ENCODE measurements around the gene RASA3.
"Not testable (repeated sequence)": the region's sequence is repeated elsewhere in the genome, so short reads cannot be mapped to it uniquely, and the experiment has no call there.

Gene RASA3

GRCh38 chr13:114077099-114077932 lies 55.1 kb downstream of the RASA3 start:
- no peak for DNase-seq

DNA sequence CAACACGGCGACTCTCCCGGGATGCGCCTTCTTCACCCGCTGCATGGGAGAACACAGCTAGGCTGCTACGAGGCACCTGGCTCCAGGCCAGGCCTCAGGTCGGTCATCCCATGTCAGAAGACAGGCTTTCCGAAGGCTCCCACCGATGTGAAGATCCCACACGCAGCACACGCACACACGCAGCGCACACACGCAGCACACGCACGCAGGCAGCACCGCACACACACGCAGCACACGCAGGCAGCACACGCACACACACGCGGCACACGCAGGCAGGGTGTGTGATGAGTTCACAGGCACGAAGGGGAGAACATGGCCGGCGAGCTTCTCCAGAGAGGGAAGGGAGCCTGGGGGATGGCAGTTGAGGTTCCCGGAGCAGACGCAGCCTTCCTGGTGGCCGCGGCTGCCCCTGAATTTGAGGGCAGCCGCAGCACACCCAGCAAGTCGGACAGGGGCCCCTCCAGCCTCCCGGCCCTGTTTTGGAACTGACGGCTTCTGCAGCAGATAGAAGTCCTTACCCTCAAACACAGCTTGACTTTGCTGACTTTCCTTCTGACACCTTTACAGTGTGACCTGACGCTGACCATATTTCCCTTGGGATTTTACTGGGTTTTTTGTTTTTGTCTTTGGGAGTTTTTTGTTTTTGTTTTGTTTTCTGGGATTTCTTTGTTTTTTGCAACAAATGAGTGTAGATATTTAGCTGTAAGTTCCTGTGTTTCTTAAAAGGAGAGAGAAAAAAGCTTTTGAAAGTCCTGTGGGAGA lies 55.9 kb downstream of the RASA3 start:
- no peak for DNase-seq

DNA sequence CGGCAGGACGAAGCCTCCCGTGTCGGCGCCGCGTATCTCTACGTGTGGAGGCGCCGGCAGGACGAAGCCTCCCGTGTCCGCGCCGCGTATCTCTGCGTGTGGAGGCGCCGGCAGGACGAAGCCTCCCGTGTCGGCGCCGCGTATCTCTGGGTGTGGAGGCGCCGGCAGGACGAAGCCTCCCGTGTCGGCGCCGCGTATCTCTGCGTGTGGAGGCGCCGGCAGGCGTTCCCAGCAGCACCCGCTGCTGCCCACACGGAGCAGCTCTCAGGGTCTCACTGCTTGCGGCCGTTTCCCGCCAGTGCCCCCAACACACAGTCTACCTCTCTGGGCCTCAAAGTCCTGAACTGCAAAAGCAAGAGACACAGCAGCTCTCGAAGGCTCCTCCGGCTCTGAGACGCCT lies 56.6 kb downstream of the RASA3 start:
- DNase-seq = not testable (repeated sequence)

GRCh38 chr13:114074671-114075315 lies 57.6 kb downstream of the RASA3 start:
- DNase-seq = no peak

DNA sequence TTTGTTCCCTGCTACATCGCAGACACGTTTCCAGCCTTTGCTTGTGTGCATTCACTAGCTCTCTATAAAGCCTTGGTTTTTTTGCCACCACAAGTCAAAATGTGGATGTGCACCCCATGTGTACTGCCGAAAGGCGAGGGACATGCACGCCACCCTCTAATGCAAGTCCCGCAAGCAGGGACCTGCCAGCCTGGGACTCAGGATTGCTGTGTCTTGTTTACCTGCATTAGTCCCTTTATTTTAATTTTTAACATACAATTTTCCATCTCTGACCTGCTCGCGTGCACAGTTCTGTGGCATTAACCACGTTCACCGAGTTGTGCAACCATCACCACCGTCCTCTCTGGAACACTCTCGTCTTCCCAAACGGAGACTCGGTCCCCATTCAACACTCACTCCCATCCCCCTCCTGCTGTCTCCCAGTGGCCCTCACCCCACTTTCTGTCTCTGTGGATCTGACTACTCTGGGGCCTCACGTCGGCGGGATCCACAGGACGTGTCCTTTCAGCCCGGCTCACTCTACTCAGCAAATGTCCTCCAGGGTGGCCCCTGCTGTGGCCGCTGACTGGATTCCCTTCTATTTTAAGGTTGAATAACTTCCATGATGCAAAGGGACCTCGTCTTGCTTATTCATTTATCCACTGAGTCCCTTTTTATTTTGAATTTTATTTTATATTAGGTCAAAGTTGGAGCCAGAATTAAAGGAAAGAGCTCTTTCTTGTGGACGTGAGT lies 58.4 kb downstream of the RASA3 start:
- no peak for DNase-seq

- no peak for DNase-seq
Measured at GRCh38 chr13:114072421-114072820, 60.0 kb downstream of the RASA3 start.

DNA sequence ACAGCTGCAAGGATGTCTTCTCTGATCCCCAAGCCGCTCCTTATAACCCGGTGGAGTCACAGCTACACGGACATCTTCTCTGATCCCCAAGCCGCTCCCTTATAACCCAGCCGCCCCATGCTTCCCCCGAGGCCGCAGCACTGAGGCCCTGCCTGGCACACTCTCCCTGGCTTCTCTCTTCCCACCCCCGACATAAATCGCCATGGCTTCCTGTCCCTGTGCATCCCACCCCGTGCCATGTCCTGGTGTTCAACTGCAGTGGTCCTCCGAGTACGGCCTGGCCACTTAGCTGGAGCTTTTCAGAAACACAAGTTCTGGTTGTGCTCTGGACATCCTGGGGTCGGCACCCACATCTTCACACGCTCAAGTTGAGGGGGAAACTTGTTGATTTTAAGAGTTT lies 60.4 kb downstream of the RASA3 start:
- no peak for DNase-seq

GRCh38 chr13:114071410-114071809 lies 61.0 kb downstream of the RASA3 start:
- no peak for DNase-seq

DNA sequence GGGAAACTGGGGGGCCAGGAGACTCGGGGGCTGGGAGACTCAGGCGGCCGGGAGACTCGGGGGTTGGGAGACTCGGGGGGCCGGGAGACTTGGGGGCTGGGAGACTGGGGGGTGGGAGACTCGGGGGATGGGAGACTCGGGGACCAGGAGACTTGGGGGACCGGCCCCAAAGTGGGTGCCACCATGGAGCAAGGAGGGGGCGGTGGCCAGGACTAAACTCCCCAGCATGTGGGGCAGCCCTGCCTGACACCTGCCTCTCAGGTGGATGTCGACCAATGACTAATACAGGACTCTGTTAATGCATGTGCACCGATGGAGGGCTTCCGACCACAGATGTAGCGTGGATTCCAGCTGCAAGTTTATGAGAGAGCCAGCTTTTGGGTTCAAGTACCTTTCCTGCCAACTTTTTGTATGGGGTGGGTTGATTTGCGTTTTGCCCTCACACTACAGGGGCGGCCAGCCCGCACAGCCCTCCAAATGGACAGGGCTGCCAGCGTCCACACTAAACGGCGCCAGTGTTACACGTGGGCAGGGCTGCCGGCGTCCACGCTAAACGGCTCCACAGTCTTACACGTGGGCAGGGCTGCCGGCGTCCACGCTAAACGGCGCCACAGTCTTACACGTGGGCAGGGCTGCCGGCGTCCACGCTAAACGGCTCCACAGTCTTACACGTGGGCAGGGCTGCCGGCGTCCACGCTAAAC lies 62.2 kb downstream of the RASA3 start:
- DNase-seq = no peak

DNA sequence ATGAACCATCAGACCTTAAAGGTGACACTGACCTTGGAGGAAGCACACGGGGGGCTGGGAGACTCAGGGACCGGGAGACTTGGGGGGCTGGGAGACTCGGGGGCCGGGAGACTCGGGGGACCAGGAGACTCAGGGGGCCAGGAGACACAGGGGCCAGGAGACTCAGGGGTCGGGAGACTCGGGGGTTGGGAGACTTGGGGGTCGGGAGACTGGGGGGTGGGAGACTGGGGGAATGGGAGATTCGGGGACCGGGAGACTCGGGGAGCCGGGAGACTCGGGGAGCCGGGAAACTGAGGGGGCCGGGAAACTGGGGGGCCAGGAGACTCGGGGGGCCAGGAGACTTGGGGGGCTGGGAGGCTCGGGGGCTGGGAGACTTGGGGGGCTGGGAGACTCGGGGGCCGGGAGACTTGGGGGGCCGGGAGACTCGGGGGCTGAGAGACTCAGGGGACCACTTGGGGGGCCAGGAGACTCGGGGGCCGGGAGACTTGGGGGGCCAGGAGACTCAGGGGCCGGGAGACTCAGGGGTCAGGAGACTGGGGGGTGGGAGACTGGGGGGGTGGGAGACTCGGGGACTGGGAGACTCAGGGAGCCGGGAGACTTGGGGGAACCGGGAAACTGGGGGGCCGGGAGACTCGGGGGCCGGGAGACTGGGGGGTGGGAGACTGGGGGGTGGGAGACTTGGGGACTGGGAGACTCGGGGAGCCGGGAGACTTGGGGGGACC lies 62.9 kb downstream of the RASA3 start:
- no peak for DNase-seq

DNA sequence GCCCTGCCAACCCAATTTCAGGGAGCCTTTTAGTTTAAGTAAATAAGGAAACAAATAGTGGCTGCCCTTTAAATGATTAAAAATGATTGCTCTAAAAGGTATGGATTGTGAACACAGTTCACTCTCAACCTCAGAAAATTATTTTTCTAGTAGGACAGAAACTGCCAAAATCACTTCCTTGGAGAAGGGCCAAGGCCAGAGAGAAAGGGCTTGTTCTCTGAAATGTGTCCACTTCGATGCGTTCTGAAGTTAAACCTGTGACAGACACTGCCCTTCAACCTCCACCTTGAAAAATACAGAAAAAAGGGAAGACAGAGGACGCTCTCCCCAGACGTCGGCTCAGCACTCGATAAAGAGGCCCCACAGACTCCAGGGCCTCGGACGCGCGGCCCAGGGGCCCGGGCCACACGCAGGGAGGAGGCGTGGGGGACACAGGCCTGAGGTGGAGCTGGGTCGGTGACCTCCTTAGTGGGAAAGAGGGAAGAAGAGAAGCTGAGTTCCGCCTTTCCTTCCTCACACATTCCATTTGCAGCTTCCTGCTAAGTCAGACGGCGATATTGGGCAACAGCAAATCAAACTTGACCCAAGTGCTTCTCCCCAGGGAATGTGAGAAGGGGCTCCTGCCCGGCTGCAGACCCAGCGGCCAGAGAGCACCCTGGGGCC lies 63.6 kb downstream of the RASA3 start:
- no peak for DNase-seq

GRCh38 chr13:114067886-114068651 lies 64.4 kb downstream of the RASA3 start:
- no peak for DNase-seq

DNA sequence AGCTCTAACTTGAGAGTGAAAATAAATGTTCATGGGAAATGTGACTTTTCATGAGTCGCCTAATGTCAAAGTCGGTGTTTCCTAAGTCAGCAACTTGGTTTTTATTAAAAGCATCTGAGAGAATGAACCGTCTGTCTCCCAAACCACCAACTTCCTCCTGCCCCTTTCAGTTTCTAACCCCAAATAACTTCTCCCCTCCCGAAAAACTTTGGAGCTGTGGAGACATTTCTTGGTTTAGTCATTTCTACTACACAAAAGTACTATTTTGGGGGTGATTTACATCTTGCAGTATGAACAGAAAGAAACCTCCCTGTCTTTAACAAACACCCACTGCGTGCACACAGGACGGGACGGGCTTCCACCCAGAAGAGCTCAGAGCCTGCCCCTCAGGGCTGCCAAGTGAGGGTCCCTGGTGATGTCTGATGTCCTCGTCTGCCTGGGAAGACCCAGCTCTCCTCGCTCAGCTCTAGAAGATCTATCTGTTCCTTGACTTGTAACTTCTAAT lies 65.0 kb downstream of the RASA3 start:
- DNase-seq = no peak

GRCh38 chr13:114066956-114067355 lies 65.5 kb downstream of the RASA3 start:
- DNase-seq = no peak

DNA sequence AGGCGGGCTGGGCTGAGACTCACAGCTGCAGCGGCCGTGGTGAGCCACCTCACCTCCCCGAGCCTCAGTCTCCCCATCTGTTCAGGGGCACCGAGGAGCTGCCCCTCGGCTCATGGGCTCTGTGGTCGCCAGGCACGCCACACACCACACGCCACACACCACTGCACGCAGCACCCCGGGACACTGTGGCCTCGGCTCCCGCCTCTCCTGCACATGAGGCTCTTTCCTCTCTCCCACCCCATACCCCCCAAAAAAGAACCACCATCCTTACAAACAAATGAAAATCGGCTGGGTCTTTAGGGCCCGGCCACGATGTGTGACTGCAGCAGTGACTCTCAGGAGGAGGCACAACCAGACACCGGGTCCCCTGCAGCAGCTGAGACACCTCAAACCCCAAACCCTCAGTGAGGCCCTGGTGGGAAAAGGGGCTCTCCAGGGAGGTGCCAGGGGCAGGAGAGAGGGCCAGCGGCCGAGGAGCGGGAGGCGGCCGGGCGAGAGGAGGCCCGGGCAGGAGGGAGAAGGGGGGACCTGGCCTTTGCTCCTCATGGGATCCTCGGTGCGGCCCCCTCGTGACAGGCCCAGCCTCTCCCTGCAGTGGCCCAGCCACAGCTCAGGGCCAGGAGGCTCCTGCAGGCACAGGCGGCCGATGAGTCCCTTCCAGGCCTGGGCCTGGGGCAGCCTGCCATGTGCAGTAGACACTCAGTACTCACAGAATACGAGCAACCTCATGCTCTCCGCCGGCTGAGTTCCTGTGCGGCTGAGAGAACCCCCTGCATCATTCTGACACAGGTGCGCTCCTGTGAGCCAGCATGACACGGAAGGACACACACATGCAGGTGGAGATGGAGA lies 66.3 kb downstream of the RASA3 start:
- no peak for DNase-seq

GRCh38 chr13:114065141-114065925 lies 67.1 kb downstream of the RASA3 start:
- DNase-seq = peak; percentile 60

DNA sequence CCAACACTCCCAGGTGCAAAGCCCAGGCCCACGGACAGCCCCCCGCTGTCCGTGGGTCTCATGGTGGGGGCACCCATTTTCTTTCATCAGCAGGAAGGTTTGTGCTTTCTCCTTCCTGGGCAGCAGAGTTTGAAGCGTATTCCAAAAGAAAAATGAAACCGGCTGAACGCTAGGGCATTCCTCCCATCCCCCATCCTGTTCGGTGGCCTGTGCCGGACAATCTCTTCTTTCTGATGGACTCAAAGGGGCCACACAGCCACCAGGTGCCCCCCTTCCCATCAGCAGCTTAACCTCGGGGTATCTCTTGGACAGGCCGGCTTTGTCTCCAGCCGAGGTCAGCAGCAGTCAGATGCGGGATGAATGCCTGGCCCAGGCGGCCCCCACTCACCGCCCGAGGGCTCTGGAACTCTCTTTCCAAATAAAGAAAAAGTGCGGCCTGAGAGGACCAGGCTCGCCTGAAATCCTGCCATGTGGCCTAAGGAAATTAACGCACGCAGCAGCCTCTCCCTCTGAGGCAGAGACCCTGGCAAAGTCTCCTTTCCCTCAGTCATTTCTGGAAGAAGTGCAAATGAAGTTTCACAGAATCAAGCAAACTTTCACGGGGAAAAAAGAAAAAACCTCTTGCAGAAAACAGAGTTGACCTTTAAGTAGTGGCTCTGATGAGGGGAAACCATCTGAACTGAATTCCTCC lies 67.8 kb downstream of the RASA3 start:
- no peak for DNase-seq

Data from NCI-H510A treated with DMSO at 0.1 percent for 48 hours (cell line).